HG03575 (cell line): Measurements from ENCODE around the gene NPM1.

Experiments
- ATAC-seq: cut with Tn5 transposase; IDR thresholded peaks from one replicate; pipeline ENCODE4 v1.9.1; 2021; ENCODE audit not compliant: unreplicated experiment, insufficient number of reproducible peaks, low FRiP score; ENCODE audit errors: extremely low read depth

Gene NPM1

DNA sequence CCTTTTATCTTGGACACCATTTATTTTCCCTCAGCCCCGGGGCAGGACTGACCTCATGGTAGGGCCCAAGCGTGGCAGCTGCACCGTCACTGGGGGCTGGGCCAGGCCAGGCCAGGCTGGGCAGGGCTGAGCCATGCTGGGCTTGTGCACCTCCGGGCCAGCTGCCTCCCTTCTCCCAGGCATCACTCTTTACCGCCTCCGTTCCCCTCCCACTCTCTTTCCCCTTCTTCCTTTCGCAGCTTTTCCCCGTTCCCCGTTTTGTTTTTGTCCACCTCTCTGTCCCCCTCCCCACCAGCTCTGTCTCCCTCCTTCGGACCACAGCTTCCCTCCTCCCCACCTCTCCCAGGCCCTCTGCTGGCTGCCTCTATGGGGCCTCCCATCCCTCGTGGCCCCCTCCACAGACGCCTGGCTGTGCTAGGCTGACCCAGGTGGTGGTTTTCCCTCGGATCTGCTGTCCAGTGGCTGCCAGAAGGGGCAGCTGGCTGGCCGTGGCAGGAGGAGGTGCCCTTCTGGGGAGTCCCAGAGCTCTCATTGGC, 49.7 kb downstream of the NPM1 start:
- no peak for ATAC-seq

DNA sequence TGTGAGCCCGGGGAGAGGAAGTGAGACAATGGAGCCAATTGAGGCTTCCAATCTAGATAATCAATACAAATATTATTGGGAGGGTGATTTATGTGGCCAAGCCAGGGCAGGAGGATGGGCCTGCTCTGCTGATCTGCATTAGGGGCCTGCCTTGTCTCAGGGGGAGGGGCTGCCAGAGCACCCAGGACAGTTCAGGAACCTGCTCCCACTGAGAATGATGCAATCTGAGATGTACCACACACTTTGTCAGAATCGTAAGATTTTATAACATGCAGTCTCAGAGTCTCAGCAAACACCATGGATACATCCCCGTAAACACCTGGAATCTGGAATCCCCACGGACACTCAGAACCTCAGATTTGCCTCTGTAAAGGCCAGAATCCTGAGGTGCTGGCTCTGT, 51.1 kb downstream of the NPM1 start:
- no peak for ATAC-seq

DNA sequence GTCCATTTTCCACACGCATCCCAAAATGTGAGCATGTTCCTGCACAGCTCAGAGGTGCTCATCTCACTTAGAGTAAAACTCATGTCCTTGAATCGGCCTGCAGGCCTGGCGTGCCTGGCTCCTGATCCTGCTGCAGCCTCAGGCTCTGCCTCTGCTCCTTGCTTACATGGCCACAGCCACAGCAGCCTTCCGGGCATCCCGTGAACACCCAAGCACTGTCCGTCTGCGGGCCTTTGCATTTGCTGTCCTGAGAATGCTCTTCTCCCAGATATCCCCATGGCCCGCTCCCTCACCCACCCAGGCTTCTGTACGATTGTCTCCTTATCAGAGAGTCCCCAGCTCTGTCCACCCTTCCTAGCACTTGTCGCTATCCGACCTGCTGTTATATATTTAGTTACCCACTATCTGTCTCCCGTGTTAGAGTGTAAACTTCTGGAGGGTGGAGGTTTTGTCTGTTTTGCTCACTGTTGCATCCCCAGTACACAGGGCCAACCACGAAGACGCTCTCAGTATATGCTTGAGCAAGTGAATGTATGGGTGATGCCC, 53.7 kb downstream of the NPM1 start:
- ATAC-seq, result no peak

DNA sequence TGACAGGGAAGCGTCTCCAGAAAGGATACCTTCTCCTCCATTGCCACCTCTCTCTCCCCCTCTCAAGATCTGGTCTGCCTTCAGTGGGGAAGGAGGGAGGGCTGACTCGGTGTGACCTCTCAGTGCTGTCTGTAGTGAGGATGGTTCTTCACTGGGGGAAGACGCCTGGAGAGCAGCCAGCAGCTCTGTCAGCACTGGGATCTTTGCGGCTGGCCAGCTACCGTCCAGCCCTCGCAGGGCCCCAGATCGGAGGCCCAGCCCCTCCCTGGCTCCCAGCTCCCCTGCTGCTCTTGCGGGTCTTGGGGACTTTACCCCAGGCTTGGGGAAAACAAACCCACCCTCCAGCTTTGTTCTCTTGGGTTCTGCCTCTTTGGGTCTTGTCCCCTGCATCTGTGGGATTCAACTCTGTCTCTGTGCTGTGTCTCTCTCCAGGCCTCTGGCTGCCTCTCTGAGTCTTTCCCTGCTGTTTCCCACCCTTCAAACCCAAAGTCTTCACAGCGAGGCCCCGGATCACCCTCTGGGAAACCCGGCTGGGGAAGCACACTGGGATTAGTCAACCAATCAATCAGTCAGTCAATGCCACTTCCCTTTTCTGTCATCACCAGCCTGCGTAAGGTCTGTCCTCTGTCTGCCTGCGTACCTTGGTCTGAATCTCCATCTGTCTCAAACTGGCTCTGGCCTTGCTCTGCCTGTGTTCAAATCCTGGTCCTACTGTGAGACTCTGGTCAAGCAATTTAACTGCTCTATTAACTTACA, 54.8 kb downstream of the NPM1 start:
- ATAC-seq, result no peak

DNA sequence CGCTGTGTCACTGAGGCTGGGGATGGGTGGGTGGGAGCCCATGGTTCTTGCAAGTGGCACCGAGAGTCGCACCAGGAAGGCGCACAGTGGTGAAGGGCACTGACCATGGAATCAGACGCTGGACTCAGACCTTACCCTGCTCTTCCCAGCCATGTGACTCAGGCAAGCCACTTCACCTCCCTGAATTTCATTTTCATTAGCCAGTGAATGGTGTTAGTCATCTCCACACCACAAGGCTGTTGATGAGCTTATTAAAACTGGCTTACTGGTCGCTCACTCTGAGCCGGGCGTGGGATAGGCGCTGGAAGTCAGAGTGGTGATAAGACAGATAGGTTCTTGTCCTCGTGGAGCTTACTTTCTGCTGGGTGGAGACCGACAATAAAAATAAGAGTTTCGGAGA, 56.9 kb downstream of the NPM1 start:
- no peak for ATAC-seq

GRCh38 chr5:171445644-171446516, 58.2 kb downstream of the NPM1 start:
- ATAC-seq, result no peak

GRCh38 chr5:171447226-171447625, 59.6 kb downstream of the NPM1 start:
- no peak for ATAC-seq

DNA sequence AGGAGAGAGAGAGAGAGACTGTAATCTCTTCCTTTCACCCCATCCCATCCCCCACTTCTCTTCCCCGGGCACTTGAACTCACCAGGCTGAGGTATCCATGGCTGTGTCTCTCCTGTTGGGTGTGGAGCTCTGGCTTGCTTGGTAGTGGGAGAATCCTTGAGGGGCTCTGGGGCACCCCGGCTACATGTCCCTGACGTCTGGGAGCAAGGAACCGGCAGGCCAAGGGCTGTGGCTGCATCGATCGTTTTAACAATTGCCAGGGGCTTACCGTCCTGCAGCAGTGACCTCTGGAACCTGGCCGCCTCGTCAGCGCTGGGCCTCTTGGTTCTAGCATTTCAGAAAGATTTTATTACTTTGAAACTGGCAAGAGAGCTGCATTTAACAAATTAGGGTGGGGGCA, 61.8 kb downstream of the NPM1 start:
- ATAC-seq, result no peak

- ATAC-seq, result no peak
Observed at GRCh38 chr5:171450423-171451331, 63.0 kb downstream of the NPM1 start.

- ATAC-seq, result no peak
Observed at GRCh38 chr5:171451421-171451820, 63.8 kb downstream of the NPM1 start.

GRCh38 chr5:171453056-171453725, 65.5 kb downstream of the NPM1 start:
- ATAC-seq, result no peak

DNA sequence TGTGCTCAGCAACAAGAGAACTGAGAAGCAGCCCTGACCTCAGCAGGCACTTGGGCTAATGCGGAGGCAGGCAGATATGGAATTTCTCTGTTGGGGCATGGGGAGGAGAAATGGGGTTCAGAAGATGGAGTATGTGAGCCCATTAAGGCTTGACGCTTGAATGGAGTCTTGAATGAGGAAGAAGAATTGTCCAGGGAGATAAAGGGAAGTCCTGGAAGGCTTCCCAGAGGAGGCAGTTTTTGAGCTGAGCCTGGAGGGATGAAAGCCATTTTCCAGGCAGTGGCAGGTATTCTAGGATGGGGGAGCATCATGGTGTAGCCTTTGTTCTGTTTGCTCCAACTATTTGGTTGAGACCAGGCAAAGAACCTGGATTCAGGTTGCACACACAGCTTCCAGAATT, 66.3 kb downstream of the NPM1 start:
- no peak for ATAC-seq

DNA sequence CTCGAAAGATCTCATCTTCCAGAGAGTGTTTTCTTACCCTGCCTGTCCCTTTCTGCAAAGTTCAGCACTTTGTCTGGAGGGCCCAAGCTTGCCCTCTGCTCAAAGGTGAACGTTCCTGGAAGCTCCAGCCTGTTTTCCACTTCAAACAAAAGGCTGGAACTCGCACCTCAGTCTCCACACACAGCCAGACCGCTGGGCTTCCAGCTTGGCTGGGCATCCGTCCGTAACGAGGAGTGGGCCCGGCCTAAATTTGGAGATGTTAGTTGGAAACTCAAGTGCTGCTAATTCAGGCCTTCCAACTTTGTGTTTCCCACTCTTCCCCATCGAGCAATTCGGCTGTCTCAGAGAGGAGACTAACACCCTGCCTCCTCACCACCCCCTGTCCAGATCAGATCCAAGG, 66.9 kb downstream of the NPM1 start:
- no peak for ATAC-seq

DNA sequence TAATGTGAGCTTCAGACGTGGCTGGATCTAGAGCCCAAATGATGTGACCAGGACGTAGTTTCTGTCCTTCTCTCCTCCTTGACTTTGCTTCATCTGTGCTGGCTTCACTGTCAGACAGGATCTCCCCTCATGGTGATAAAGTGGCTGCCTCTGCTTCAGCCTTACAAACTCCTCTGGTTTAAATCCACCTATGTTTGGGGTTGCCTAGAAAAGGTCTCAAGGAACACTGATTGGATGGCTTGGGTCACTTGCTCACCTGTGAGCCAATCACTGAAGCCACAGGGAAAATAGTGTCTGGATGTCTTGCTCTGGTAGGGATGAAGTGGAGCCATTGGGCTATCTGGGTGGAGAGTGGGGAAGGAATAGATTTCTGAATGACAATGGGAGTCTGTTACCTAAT, 67.9 kb downstream of the NPM1 start:
- no peak for ATAC-seq

- no peak for ATAC-seq
Observed at GRCh38 chr5:171457208-171457981, 69.7 kb downstream of the NPM1 start.

GRCh38 chr5:171459839-171460238, 72.2 kb downstream of the NPM1 start:
- no peak for ATAC-seq
